Upper lobe of left lung (tissue), 6 donors: ENCODE results near the gene MYOG. TPM values are rescaled to one million over a fixed set of nuclear protein-coding genes. Genes with fewer than 3 reads are reported as not detected.
A peak's percentile ranks its signal among the peaks of the same experiment; 100 is the strongest.

Experiments used
- ATAC-seq, 2 donors: fragments of 200-7000 bp; cut with Tn5 transposase; one replicate each; pipeline ENCODE4 v1.9.1; 2022; ENCODE audit warnings: mild to moderate bottlenecking in 2 of 2, moderate library complexity in 2 of 2; ENCODE audit not compliant: low FRiP score in 2 of 2
- DNase-seq, 2 donors: peaks; one replicate each; pipeline ENCODE4 v3.0.0-alpha.2; 2019 to 2020
- H3K27ac ChIP-seq, 4 donors: fragments of 200-600 bp; sonication (generic); one replicate each; pipeline ENCODE4 v1.5.1; 2016 to 2019
- H3K27me3 ChIP-seq, 4 donors: fragments of 200-600 bp; sonication (generic); one replicate each; pipeline ENCODE4 v1.5.1; 2017 to 2019
- H3K36me3 ChIP-seq, 4 donors: fragments of 200-600 bp; sonication (generic); one replicate each; pipeline ENCODE4 v1.5.1; 2016 to 2019
- H3K4me1 ChIP-seq, 4 donors: fragments of 200-600 bp; sonication (generic); one replicate each; pipeline ENCODE4 v1.5.1; 2018 to 2019
- H3K4me3 ChIP-seq, 4 donors: fragments of 200-600 bp; sonication (generic); one replicate each; pipeline ENCODE4 v1.5.1; 2017 to 2019; ENCODE audit warnings: mild to moderate bottlenecking in 2 of 4, moderate library complexity in 1 of 4
- H3K9me3 ChIP-seq, 4 donors: fragments of 200-600 bp; sonication (generic); one replicate each; pipeline ENCODE4 v1.5.1; 2018 to 2019
- EP300 ChIP-seq, 4 donors: sonication (generic); formaldehyde crosslinking; IDR thresholded peaks; one replicate each; pipeline ENCODE4 v1.5.1; 2017; ENCODE audit warnings: antibody characterized with exemption in 4 of 4, control low read depth in 2 of 4
- POLR2A ChIP-seq, 4 donors: fragments of 450-650 bp; IDR thresholded peaks; one replicate each; pipeline ENCODE4 v1.5.1; 2016 to 2017; ENCODE audit warnings: antibody characterized with exemption in 4 of 4, mild to moderate bottlenecking in 2 of 4
- POLR2AphosphoS5 ChIP-seq, 2 donors: sonication (generic); formaldehyde crosslinking; IDR thresholded peaks; one replicate each; pipeline ENCODE4 v1.5.1; 2017; ENCODE audit warnings: antibody characterized with exemption in 2 of 2
- WGBS, 2 donors: methylation state at CpG; one replicate each; pipeline ENCODE4 v1.1.5; 2017 to 2018; 5-methylcytosine and 5-hydroxymethylcytosine counted together
- total RNA-seq, 6 donors: library from RNA; depleted of rRNA in 4 of 6; stranded (reverse); fragments of >200 nt in 4 of 6; gene quantifications; one replicate each; pipeline versions ENCODE4 v1.1.0 to v1.2.1, GENCODE V29; 2016 to 2021
- TF ChIP-seq, protein P1 (sequence below), 6 experiments: fragments of 450-650 bp in 4 of 6; fragments of 200-600 bp in 2 of 6; sonication (generic) in 2 of 6; IDR thresholded peaks; one replicate each; pipeline ENCODE4 v1.5.1; 2016 to 2019; ENCODE audit warnings: antibody characterized with exemption in 6 of 6
- donor health status: DM: no; HTN: no; CAD: no; lungs with moderate emphysema.
- donor health status: DM: no; HTN: yes; CAD: no; lungs with severe emphysema.

MYOG gene
- total RNA-seq, 6 donors from 2014 or later, result not detected

DNA sequence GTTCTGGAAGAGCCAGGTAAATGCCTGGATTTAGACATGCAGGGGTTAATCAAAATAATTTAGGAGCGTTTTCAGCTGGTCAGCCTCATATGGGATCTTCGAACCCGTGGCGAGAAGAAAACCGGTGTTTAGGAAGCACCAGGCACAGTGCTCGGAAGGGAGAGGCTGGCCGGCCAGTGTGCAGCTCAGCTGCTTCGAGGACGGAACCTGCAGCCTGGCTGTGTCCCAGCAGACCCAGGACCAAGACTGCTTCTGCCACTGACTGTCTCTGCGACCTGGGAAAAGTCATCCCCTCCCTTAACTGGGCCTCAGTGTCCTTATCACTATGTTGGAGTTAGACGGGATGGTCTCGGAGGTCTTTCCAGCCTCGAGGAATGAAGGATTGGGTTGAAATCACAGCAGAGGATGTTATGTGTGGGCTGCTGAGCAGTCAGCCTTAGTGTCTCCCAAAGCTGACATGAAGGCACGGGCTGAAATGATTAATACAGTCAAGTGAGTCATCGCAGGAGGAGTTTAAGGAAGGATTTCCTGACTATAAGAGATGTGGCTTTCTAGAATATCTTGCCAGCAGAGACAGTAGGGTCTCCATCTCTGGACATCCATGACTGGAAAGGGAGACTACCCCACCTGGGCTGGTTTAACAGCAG lies 38.7 kb downstream of the MYOG start:
- DNase-seq (no peak), ATAC-seq (peak in 1 of 2 donors; percentile 73)
- Histone ChIP-seq H3K4me3 (no peak overlapping the region), H3K9me3 (no peaks in the 10 kb centered on the region), H3K27me3 (no peaks in the 10 kb centered on the region), H3K36me3 (no peaks in the 10 kb centered on the region), H3K27ac (no peak overlapping the region), H3K4me1 (no peaks in the 10 kb centered on the region)
- 66 to 70% methylated on average over 15 of the region's 15 CpGs for WGBS, 2 donors
- no peak for TF ChIP-seq POLR2AphosphoS5 (IDR thresholded peaks at IDR 0.05)
- no peak for TF ChIP-seq POLR2A (IDR thresholded peaks at IDR 0.05)
- TF ChIP-seq EP300 (IDR thresholded peaks at IDR 0.05), result no peak
- TF ChIP-seq, protein P1, sequence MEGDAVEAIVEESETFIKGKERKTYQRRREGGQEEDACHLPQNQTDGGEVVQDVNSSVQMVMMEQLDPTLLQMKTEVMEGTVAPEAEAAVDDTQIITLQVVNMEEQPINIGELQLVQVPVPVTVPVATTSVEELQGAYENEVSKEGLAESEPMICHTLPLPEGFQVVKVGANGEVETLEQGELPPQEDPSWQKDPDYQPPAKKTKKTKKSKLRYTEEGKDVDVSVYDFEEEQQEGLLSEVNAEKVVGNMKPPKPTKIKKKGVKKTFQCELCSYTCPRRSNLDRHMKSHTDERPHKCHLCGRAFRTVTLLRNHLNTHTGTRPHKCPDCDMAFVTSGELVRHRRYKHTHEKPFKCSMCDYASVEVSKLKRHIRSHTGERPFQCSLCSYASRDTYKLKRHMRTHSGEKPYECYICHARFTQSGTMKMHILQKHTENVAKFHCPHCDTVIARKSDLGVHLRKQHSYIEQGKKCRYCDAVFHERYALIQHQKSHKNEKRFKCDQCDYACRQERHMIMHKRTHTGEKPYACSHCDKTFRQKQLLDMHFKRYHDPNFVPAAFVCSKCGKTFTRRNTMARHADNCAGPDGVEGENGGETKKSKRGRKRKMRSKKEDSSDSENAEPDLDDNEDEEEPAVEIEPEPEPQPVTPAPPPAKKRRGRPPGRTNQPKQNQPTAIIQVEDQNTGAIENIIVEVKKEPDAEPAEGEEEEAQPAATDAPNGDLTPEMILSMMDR (IDR thresholded peaks at IDR 0.05), result no peak

DNA sequence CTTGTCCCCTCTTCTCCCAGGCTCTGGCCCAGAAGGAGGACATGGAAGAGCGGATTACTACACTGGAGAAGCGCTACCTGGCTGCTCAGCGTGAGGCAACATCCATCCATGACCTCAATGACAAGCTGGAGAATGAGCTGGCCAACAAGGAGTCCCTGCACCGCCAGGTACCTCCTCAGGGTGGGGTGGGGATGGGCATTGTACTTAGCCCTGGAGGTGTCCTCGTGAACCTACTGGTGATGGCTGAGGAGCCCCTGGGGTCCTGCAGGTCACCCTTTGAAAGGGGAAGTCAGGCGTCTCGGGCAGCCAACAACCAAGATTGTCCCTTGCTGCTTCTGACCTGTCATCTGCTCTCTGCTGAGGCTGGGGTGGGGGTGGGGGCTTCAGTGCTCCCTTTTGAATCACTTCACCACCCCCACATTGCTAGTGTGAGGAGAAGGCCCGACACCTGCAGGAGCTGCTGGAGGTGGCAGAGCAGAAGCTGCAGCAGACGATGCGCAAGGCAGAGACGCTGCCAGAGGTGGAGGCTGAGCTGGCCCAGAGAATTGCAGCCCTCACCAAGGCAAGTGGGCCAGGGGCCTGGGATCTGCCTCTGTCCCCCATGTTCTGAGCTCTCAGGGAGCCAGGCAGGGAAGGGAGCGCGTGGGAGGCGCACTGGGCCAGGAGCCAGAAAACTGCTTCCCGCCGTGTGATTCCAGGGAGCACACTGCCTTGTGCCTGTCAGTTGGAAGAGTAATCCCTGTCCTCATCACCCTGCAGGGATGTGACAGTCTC lies 39.8 kb downstream of the MYOG start:
- Histone ChIP-seq H3K27me3 (no peaks in the 10 kb centered on the region), H3K36me3 (no peaks in the 10 kb centered on the region), H3K27ac (no peak overlapping the region), H3K4me1 (no peaks in the 10 kb centered on the region), H3K4me3 (no peak overlapping the region), H3K9me3 (no peaks in the 10 kb centered on the region)
- no peak for ATAC-seq
- DNase-seq, result peak in 1 of 2 donors; percentile 73
- WGBS, 2 donors, result 92% methylated on average over 8 to 16 of the region's 16 CpGs
- TF ChIP-seq POLR2A (IDR thresholded peaks at IDR 0.05), result no peak

DNA sequence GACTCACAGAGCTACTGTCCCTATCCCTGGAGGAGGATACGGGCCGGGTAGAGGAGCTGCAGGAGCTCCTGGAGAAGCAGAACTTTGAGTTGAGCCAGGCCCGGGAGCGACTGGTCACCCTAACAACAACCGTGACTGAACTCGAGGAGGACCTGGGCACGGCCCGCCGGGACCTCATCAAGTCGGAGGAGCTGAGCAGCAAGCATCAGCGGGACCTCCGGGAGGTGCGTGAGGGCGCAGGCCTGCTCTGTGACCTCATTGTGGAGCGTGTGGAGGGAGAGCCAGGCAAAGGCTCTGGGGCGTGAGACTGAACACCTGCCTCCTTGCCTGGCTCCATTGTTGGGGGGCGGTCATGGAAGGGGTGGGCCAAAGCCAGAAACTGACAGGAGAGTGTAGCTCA lies 40.5 kb downstream of the MYOG start:
- no peak overlapping the region for H3K4me3 ChIP-seq
- 81 to 93% methylated on average over 14 to 17 of the region's 17 CpGs for WGBS, 2 donors
- no peak overlapping the region for H3K27ac ChIP-seq
- H3K9me3 ChIP-seq, result no peaks in the 10 kb centered on the region
- DNase-seq (peak in 1 of 2 donors; percentile 78), ATAC-seq (no peak)
- no peaks in the 10 kb centered on the region for H3K27me3 ChIP-seq
- TF ChIP-seq, protein P1 (IDR thresholded peaks at IDR 0.05), result no peak
- no peak for TF ChIP-seq POLR2AphosphoS5 (IDR thresholded peaks at IDR 0.05)
- H3K36me3 ChIP-seq, result no peaks in the 10 kb centered on the region
- H3K4me1 ChIP-seq, result no peaks in the 10 kb centered on the region

DNA sequence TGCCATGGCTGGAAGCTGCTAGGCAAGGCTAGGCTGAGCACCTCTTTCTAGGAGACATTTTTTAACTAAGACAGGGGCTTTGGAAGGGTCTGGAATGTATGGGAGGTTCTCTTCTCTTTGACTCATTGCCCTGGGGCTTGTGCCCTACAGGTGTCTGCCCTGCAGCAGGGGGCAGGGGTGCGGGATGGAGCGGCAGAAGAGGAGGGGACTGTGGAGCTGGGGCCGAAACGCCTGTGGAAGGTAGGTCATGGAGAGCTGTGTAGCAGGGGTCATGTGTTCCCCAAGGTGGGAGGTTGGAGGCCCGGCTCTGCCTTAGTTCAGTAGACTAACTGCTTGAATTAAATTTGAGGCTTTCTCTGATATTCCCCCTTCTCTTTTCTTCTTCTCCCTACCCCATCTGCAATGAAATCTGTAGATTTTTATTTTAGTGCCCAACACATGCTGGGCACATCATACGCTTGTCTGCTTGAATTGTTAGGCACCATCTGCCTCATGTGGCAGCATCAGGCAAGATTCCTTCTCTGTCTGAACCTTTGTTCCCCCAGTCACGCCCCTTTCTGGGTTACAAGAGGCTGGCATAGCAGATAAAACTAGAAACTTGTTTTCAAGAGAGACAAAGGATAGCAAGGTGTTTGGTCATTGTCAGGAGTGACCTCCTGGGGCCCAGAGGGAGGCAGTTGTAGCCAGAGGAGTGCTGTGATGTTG lies 41.1 kb downstream of the MYOG start:
- ATAC-seq (no peak), DNase-seq (no peak)
- Histone ChIP-seq H3K27ac (no peak overlapping the region), H3K4me1 (no peaks in the 10 kb centered on the region), H3K27me3 (no peaks in the 10 kb centered on the region), H3K9me3 (no peaks in the 10 kb centered on the region), H3K4me3 (no peak overlapping the region), H3K36me3 (no peaks in the 10 kb centered on the region)
- 89 to 95% methylated on average over 7 of the region's 7 CpGs for WGBS, 2 donors
- TF ChIP-seq POLR2A (IDR thresholded peaks at IDR 0.05) (no peak), POLR2AphosphoS5 (IDR thresholded peaks at IDR 0.05) (no peak), EP300 (IDR thresholded peaks at IDR 0.05) (no peak)
- TF ChIP-seq, protein P1 (IDR thresholded peaks at IDR 0.05), result no peak

DNA sequence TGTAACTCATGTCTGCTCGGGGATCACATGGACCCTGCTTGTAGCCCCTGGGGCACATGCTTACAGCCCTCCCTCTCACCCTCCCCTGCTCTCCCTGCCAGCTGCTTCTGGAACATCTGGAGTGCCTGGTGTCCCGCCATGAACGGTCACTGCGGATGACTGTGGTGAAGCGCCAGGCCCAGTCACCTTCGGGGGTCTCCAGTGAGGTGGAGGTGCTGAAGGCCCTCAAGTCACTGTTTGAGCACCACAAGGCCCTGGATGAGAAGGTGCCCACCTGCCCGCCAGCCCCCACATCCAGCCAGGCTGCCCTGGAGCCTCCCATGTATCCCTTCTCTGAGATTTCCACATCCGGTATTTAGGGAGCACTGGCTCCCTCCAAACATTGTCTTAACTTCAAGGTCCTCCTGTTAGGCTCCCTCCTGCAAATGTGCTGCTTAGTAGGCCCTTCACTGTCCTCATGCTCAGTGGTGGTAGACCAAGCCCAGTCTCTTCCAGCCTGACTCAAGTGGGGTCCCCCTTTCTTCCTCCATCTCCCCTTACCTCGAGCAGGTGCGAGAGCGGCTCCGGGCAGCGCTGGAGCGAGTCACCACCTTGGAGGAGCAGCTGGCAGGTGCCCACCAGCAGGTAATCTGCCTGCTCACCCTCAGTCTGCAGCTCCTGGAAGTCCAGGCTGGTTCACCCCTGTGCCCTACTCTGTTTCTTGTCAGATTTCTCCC lies 41.8 kb downstream of the MYOG start:
- Histone ChIP-seq H3K36me3 (no peaks in the 10 kb centered on the region), H3K9me3 (no peaks in the 10 kb centered on the region), H3K27ac (no peak overlapping the region), H3K4me1 (no peaks in the 10 kb centered on the region), H3K4me3 (no peak overlapping the region), H3K27me3 (no peaks in the 10 kb centered on the region)
- TF ChIP-seq POLR2AphosphoS5 (IDR thresholded peaks at IDR 0.05) (no peak), POLR2A (IDR thresholded peaks at IDR 0.05) (no peak), EP300 (IDR thresholded peaks at IDR 0.05) (no peak)
- TF ChIP-seq, protein P1 (IDR thresholded peaks at IDR 0.05), result no peak
- DNase-seq (no peak), ATAC-seq (no peak)
- WGBS, 2 donors, result 96% methylated on average over 8 to 14 of the region's 14 CpGs
